Psoas muscle (tissue), 8 donors: ENCODE results near the gene DTNA. TPM values are rescaled to one million over a fixed set of nuclear protein-coding genes. Genes with fewer than 3 reads are reported as not detected.
A peak's percentile ranks its signal among the peaks of the same experiment; 100 is the strongest.

Experiments used
- ATAC-seq, 4 donors: fragments of 200-7000 bp; cut with Tn5 transposase; one replicate each; pipeline ENCODE4 v1.9.1; 2020; ENCODE audit warnings: moderate library complexity in 3 of 4, mild to moderate bottlenecking in 2 of 4
- DNase-seq, 2 donors: peaks; one replicate each; pipeline ENCODE4 v3.0.0-alpha.2; 2020
- H3K27ac ChIP-seq: fragments of 200-600 bp; one replicate; pipeline ENCODE4 v1.8.0; 2022
- H3K27me3 ChIP-seq, 3 donors: fragments of 200-600 bp in 1 of 3; one replicate each; pipeline versions ENCODE4 v1.6.1 to v1.8.0; 2013 to 2022; ENCODE audit warnings: low read length in 2 of 3, mild to moderate bottlenecking in 2 of 3, moderate library complexity in 1 of 3; ENCODE audit not compliant: insufficient read depth in 3 of 3
- H3K36me3 ChIP-seq, 2 donors: fragments of 200-600 bp in 1 of 2; one replicate each; pipeline versions ENCODE4 v1.6.1 to v1.8.0; 2013 to 2022; ENCODE audit warnings: low read depth in 1 of 2, mild to moderate bottlenecking in 1 of 2, moderate library complexity in 1 of 2; ENCODE audit not compliant: insufficient read depth in 1 of 2
- H3K4me1 ChIP-seq: fragments of 200-600 bp; one replicate; pipeline ENCODE4 v1.8.0; 2022
- H3K4me3 ChIP-seq: fragments of 200-600 bp; one replicate; pipeline ENCODE4 v1.8.0; 2022; ENCODE audit warnings: mild to moderate bottlenecking
- H3K9me3 ChIP-seq: fragments of 200-600 bp; one replicate; pipeline ENCODE4 v1.8.0; 2022
- WGBS, 3 donors: extraction: QIAGEN DNeasy Blood & Tissue Kit; methylation state at CpG; one replicate each; pipeline versions ENCODE4 v1.1.6 to v1.1.7; 2013; 5-methylcytosine and 5-hydroxymethylcytosine counted together
- intact Hi-C, 2 donors: fragments of 100-400 bp; cut with DNase I; formaldehyde crosslinking; loops; one replicate each; pipeline versions ENCODE4 v1.11.0 to v1.14.2; 2022
- polyA plus RNA-seq, 3 donors: library from polyadenylated mRNA; stranded (reverse); fragments of 200-250 nt; gene quantifications; one replicate each; pipeline ENCODE4 v1.2.3, GENCODE V29; 2013
- total RNA-seq, 4 donors: library from RNA; stranded (reverse); fragmentation: NEBNext Ultra II Directional in 2 of 4; extraction: Animal tissue kit (Norgen Biotek cat#: 25700) in 2 of 4; gene quantifications; one replicate each; pipeline versions ENCODE4 v1.2.1 to v1.2.4, GENCODE V29; 2021 to 2023
- TF ChIP-seq, protein P1 (sequence below): fragments of 200-600 bp; IDR thresholded peaks from one replicate; pipeline ENCODE4 v1.8.0; 2022; ENCODE audit warnings: antibody characterized with exemption
- donor health status: healthy with polysubstance abuse.
- donor health status: DM: no; HTN: no; CAD: no; lungs with moderate emphysema.
- donor health status: Bipolar disorder and iron deficiency.
- donor health status: healthy.
- donor health status: DM: yes; HTN: yes; CAD: no.
- donor health status: DM: no; HTN: no; CAD: no.
- donor health status: DM: no; HTN: no; CAD: no.
- donor health status: DM: yes; HTN: yes; CAD: no.

The DTNA gene
- total and polyA plus RNA-seq, 7 donors: 12.6 to 103 (median 82.0) TPM

DNA sequence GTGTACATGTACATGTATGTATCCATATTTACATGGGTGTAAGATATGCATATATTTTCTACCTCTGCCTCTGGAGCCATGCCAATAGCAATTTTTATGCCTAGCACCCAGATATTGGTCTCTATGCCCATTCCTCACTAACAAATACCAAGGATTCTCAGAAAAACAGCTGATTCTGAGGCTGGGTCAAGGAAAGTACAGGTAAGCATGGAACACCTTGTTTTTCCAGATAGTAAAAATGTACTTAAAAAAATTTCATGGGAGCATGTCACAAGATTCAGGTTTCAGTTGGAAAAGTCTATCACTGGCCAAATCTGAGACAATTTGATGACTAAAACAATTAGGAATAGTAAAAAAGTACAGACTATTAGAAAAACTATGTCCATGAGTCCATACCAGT is 216.6 kb downstream of the DTNA start:
- H3K4me3 ChIP-seq: no peak overlapping the region
- H3K27me3 ChIP-seq: no peaks in the 10 kb centered on the region
- peaks cover 0 to 1% of the 10 kb centered on the region in 2 donors for H3K36me3 ChIP-seq
- intact Hi-C loops: no loop called here
- H3K27ac ChIP-seq: peak overlapping the region; percentile 21
- TF ChIP-seq, protein P1, sequence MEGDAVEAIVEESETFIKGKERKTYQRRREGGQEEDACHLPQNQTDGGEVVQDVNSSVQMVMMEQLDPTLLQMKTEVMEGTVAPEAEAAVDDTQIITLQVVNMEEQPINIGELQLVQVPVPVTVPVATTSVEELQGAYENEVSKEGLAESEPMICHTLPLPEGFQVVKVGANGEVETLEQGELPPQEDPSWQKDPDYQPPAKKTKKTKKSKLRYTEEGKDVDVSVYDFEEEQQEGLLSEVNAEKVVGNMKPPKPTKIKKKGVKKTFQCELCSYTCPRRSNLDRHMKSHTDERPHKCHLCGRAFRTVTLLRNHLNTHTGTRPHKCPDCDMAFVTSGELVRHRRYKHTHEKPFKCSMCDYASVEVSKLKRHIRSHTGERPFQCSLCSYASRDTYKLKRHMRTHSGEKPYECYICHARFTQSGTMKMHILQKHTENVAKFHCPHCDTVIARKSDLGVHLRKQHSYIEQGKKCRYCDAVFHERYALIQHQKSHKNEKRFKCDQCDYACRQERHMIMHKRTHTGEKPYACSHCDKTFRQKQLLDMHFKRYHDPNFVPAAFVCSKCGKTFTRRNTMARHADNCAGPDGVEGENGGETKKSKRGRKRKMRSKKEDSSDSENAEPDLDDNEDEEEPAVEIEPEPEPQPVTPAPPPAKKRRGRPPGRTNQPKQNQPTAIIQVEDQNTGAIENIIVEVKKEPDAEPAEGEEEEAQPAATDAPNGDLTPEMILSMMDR: no peak
- H3K9me3 ChIP-seq: no peaks in the 10 kb centered on the region
- DNase-seq (no peak), ATAC-seq (no peak)
- H3K4me1 ChIP-seq: peaks cover 13% of the 10 kb centered on the region

DNA sequence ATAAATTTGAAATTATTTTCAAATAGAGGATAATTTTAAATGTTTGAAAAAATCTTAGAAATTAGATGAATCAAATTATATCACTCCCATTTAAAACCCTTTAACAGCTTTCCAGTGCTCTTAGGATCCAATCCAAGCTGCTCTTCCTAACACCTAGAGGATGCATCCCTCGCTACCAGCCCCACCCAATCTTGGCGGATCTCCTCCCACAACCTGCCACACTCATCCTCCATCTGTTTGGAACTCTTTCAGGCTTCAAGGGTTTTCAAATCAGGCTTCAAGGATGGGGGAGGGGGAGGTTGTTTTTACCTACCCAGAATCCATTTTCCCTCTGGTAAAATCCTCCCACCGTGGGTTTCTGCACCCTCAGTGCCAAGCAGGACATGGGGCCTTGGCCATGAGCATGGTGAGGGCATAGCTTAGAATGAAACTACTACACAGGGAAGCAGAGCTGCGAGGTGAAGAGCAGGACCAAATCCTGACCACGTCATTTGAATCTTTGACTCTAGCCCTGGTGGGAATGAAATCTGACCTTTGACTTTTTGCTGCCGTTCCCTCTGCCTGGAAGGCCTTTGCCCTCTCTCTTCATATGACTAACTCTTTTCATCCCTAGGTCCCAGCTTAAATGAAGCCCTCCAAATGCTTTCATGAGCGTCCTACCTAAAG is 218.1 kb downstream of the DTNA start:
- H3K27me3 ChIP-seq: no peaks in the 10 kb centered on the region
- no peak overlapping the region for H3K4me3 ChIP-seq
- H3K9me3 ChIP-seq: no peaks in the 10 kb centered on the region
- peak in 1 of 4 donors; percentile 11 for ATAC-seq
- H3K36me3 ChIP-seq: peaks cover 0 to 10% of the 10 kb centered on the region in 2 donors
- no peak for DNase-seq
- 75 to 81% (median 79%) methylated on average over 7 of the region's 7 CpGs for WGBS, 3 donors
- intact Hi-C loops: no loop called here
- peaks cover 13% of the 10 kb centered on the region for H3K4me1 ChIP-seq
- peak overlapping the region; percentile 59 for H3K27ac ChIP-seq
- TF ChIP-seq, protein P1: no peak

DNA sequence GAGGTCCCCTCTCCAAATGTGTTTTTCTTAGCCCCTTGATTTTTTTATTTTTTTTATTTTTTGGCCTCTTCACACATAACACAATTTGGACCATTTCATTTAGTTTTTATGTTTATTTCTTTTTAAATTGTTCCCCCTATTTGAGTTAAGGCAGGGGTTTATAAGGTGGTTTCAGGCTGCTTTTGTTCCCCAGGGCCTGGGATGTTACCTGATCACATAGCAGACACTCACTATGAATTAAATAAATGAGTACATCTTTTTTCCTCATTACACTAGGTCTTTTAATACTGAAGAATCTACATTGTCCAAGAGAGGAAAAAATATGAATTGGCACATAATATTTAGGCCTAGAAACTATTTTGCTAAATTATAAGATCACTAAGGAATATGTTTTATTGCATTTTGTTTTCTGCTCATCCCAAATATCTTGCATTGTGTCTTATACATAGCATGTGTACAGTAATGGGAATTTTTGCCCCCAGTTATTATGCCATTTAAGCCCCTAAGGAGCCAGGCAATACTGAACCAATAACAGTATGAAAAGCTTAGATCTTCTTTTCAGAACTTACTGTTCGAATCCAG is 218.7 kb downstream of the DTNA start:
- intact Hi-C loops: no loop called here
- no peak overlapping the region for H3K4me3 ChIP-seq
- TF ChIP-seq, protein P1: no peak
- 63 to 93% (median 71%) methylated on average over 1 of the region's 1 CpG for WGBS, 3 donors
- H3K27ac ChIP-seq: peak overlapping the region; percentile 59
- H3K36me3 ChIP-seq: peaks cover 0 to 10% of the 10 kb centered on the region in 2 donors
- peaks cover 13% of the 10 kb centered on the region for H3K4me1 ChIP-seq
- ATAC-seq (no peak), DNase-seq (no peak)
- no peaks in the 10 kb centered on the region for H3K27me3 ChIP-seq
- no peaks in the 10 kb centered on the region for H3K9me3 ChIP-seq

DNA sequence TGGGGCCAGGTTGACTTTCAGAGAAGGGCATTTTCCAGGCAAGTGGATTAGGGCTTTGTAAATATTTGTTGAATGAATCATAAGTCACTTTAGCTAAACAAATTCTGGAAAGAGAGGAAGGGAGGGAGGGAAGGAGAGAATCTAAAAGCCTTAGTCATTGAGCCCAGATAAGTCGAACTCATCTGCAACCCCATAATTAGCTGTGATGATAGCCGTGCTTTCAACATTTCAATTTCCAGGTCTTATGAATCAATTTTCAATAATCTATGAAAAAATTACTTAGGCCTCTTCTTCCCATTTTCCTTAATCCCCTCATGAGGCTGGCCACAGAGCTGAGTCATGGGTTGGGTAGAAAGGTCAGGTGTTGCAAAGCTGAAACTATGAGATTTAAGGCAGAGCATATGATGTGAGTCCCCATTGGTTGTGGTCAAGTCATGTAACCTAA is 219.3 kb downstream of the DTNA start:
- Histone ChIP-seq H3K27me3 (no peaks in the 10 kb centered on the region), H3K36me3 (peaks cover 0 to 10% of the 10 kb centered on the region in 2 donors), H3K4me3 (no peak overlapping the region), H3K27ac (peak overlapping the region; percentile 59), H3K4me1 (peaks cover 13% of the 10 kb centered on the region), H3K9me3 (no peaks in the 10 kb centered on the region)
- 66 to 91% (median 80%) methylated on average over 2 of the region's 2 CpGs for WGBS, 3 donors
- ATAC-seq (peak; percentile 39 to 78 (median 60)), DNase-seq (no peak)
- TF ChIP-seq, protein P1: no peak
- intact Hi-C loops: no loop called here
